ENCODE data around the gene FAM234B. TPM values are rescaled to one million over a fixed set of nuclear protein-coding genes. Genes with fewer than 3 reads are reported as not detected.

The FAM234B gene
- total and polyA plus RNA-seq, 2 donors from 2014 or later: 9.6 TPM

DNA sequence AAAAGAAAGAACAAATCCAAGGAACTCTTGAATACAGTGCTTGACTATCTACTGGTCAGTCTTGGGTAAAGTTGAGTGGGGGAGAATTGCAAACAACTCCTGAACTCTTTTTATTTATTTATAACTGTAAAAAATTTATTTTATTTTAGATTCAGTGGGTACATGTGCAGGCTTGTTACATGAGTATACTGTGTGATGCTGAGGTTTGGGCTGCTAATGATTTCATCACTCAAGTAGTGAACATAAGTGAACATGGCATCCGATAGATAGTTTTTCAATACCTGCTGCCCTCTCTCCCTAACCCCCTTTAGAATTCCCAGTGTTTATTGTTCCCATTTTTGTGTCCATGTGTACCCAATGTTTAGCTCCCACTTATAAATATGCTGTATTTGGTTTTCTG lies 62.5 kb downstream of the FAM234B start:
- no peak for FAIRE-seq
- H3K4me1 ChIP-seq (ENCODE audit: control insufficient read depth in 2 of 3, insufficient read depth in 2 of 3, low read depth in 1 of 3, low read length in 3 of 3): peaks cover 4 to 10% (median 7%) of the 10 kb centered on the region in 3 donors
- no peaks in the 10 kb centered on the region for H3K36me3 ChIP-seq (ENCODE audit: control insufficient read depth in 2 of 3, insufficient read depth in 3 of 3, low read length in 3 of 3)
- H3K9ac ChIP-seq (ENCODE audit: low read length in 3 of 3): no peak overlapping the region
- peaks cover 0 to 4% (median 0%) of the 10 kb centered on the region in 3 donors for H3K9me3 ChIP-seq (ENCODE audit: control insufficient read depth in 2 of 3, insufficient read depth in 1 of 3, low read length in 3 of 3)
- TF ChIP-seq, protein P1, sequence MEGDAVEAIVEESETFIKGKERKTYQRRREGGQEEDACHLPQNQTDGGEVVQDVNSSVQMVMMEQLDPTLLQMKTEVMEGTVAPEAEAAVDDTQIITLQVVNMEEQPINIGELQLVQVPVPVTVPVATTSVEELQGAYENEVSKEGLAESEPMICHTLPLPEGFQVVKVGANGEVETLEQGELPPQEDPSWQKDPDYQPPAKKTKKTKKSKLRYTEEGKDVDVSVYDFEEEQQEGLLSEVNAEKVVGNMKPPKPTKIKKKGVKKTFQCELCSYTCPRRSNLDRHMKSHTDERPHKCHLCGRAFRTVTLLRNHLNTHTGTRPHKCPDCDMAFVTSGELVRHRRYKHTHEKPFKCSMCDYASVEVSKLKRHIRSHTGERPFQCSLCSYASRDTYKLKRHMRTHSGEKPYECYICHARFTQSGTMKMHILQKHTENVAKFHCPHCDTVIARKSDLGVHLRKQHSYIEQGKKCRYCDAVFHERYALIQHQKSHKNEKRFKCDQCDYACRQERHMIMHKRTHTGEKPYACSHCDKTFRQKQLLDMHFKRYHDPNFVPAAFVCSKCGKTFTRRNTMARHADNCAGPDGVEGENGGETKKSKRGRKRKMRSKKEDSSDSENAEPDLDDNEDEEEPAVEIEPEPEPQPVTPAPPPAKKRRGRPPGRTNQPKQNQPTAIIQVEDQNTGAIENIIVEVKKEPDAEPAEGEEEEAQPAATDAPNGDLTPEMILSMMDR (IDR thresholded peaks at IDR 0.05; ENCODE audit: borderline replicate concordance, extremely low read depth, insufficient read depth): no peak
- DNase-seq: no peak
- H3K4me3 ChIP-seq (ENCODE audit: low read length in 3 of 3): no peak overlapping the region
- no peaks in the 10 kb centered on the region for H3K27me3 ChIP-seq (ENCODE audit: control insufficient read depth, insufficient read depth, low read length)
- no peak overlapping the region for H3K27ac ChIP-seq (ENCODE audit: low read depth in 2 of 2, low read length in 2 of 2)
- intact Hi-C loops (cut with DNase I): no loop called here

DNA sequence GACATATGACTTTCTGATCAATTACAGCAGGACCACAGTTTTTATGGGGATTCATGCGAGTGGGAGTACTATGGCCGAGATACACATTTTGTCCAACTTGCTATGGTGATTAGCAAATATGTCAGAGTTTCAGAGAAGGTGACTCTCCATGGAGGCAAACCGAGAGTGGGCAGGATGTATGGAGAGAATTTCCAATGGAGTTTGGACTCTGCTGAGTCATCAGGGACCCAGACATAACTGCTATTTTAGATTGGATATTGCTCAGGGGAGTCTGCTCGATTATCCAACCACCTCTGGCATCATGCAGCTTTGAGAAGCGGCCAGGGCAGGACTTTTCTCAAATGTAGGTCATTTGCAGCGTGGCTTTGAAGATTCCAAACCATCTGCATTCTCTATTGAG lies 68.8 kb downstream of the FAM234B start:
- DNase-seq (no peak), FAIRE-seq (no peak)
- intact Hi-C loops (cut with DNase I): no loop called here
- Histone ChIP-seq H3K4me1 (ENCODE audit: control insufficient read depth in 2 of 3, insufficient read depth in 2 of 3, low read depth in 1 of 3, low read length in 3 of 3) (peaks cover 0 to 6% (median 0%) of the 10 kb centered on the region in 3 donors), H3K9me3 (ENCODE audit: control insufficient read depth in 2 of 3, insufficient read depth in 1 of 3, low read length in 3 of 3) (peaks cover 0 to 7% (median 2%) of the 10 kb centered on the region in 3 donors), H3K9ac (ENCODE audit: low read length in 3 of 3) (no peak overlapping the region), H3K27me3 (ENCODE audit: control insufficient read depth, insufficient read depth, low read length) (no peaks in the 10 kb centered on the region), H3K4me3 (ENCODE audit: low read length in 3 of 3) (no peak overlapping the region), H3K36me3 (ENCODE audit: control insufficient read depth in 2 of 3, insufficient read depth in 3 of 3, low read length in 3 of 3) (no peaks in the 10 kb centered on the region), H3K27ac (ENCODE audit: low read depth in 2 of 2, low read length in 2 of 2) (no peak overlapping the region)
- TF ChIP-seq, protein P1 (IDR thresholded peaks at IDR 0.05; ENCODE audit: borderline replicate concordance, extremely low read depth, insufficient read depth): no peak

DNA sequence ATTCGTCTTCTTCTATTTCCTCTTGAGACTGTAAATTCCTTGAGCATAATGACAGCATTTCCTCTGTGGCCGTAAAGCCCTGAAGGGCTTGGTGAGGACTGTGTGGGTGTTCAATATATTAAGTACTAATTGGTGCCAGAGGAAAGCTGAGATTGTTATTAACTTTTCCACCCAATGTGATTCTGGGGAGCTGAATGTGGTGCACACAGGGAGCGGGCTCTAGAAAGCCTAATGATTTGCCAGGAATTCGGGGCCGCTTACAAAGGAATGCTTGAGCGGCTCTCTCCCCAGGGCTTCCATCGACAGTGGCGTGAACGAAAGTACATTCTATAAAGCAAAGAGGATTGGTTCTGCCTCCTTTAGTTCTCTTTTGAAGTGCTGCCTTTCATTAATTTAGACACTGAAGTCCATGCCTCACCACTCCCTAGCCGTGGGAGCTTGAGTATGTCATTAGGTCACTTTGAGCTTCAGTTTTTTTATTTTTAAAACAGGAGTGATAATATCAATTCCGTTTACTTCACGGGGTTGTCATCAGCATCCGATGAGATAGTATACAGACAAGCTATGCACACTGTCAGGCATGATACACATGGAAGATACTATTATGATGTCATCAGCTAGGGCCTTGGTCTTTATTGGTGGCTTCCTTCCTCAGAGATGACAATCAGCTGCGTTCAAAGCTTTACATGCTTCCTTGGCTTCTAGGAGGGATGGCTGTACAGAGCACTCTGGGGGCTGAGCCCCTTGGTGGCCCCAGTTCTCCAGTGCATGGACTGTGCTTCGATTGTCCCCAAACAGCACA lies 70.3 kb downstream of the FAM234B start:
- H3K9ac ChIP-seq (ENCODE audit: low read length in 3 of 3): no peak overlapping the region

More for the DNA sequence above, 70.3 kb downstream of the FAM234B start:
- H3K9me3 ChIP-seq (ENCODE audit: control insufficient read depth in 2 of 3, insufficient read depth in 1 of 3, low read length in 3 of 3): peaks cover 0 to 3% (median 2%) of the 10 kb centered on the region in 3 donors
- TF ChIP-seq, protein P1 (IDR thresholded peaks at IDR 0.05; ENCODE audit: borderline replicate concordance, extremely low read depth, insufficient read depth): no peak
- intact Hi-C loops (cut with DNase I): no loop called here
- no peak overlapping the region for H3K4me3 ChIP-seq (ENCODE audit: low read length in 3 of 3)
- DNase-seq (peak in 3 of 5 donors; percentile 73 to 91 (median 89)), FAIRE-seq (no peak)
- H3K27me3 ChIP-seq (ENCODE audit: control insufficient read depth, insufficient read depth, low read length): no peaks in the 10 kb centered on the region
- H3K27ac ChIP-seq (ENCODE audit: low read depth in 2 of 2, low read length in 2 of 2): peak overlapping the region; percentile 10 to 18
- no peaks in the 10 kb centered on the region for H3K36me3 ChIP-seq (ENCODE audit: control insufficient read depth in 2 of 3, insufficient read depth in 3 of 3, low read length in 3 of 3)
- peaks cover 0 to 6% (median 0%) of the 10 kb centered on the region in 3 donors for H3K4me1 ChIP-seq (ENCODE audit: control insufficient read depth in 2 of 3, insufficient read depth in 2 of 3, low read depth in 1 of 3, low read length in 3 of 3)
